HG02763 (cell line): ENCODE results near the gene CLCA2.
A peak's percentile ranks its signal among the peaks of the same experiment; 100 is the strongest.
"Not testable (repeated sequence)": the region's sequence is repeated elsewhere in the genome, so short reads cannot be mapped to it uniquely, and the experiment has no call there.

Experiments
- ATAC-seq: cut with Tn5 transposase; IDR thresholded peaks from one replicate; pipeline ENCODE4 v1.9.1; 2021; ENCODE audit warnings: mild to moderate bottlenecking, moderate library complexity; ENCODE audit not compliant: unreplicated experiment

Gene CLCA2

DNA sequence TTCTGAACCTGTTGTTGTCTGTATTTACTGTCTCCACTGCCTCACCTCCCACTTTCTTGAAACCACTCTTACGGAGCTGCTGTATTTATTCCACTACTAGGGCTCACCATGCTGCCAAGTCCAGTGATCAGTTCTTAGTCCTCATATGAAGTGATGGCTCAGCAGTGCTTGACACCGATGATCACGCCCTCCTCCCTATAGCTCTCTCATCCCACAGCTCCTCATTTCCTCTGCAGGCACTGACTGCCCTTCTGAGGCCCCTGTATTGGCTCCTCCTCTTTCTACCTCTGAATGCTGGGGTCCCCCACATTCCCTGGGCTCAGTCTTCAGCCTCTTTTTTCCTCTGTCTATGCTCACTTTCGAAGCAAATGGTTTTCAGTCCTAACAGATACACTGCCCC, 48.2 kb downstream of the CLCA2 start:
- ATAC-seq, result no peak

DNA sequence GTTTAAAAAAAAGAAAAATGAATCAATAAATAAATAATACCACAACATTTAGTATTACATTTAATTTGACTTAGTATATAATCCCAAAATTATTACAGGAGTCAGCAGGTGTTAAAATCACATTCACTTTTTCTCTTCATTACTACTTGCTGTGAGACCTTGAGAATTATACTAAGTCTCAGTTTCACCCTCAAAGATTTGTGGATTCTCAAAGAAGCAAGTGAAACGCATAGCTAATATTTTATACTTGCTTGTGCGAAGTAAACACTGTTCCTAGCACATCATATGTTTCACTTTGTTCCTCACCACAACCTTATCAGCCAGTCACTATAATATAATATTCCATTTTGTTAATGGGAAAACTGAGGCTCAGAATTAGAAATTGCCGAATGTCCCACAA, 48.8 kb downstream of the CLCA2 start:
- ATAC-seq, result no peak

DNA sequence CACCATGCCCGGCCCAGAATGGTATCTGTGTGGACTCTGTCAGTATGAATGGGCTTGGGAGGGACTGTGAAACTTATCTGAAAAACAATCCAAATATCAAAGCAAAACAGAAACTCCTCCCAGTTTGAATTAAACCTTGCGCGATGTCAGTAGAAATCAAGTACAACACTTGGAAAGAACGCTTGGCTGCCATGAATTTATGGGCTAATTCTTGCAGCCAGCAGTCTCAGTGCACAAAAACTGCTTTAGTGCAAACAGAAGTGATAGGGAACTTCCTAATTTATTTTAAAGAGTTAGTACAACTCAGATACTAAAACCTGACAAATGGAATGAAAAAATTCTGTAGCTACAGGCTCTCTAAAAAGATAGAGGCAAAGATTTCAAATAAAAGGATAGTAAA, 53.3 kb downstream of the CLCA2 start:
- no peak for ATAC-seq

DNA sequence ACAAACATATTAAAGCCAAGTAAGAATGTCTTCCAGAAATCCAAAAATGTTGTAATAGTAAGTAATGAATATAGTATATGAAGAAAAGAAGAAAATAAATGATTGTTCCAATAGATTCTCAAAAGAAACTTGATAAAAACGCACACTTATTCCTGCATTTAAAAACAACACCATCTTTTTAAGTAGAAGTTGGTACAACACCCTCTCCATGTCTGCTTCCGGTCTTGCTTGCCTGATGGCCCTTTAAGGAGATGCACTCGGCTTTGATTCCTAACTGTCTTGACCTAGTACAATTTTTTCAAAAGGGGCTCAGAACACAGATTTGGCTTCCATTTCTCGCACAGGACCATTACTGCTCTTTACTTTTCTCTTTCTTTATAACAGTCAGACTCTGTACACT, 53.7 kb downstream of the CLCA2 start:
- no peak for ATAC-seq

DNA sequence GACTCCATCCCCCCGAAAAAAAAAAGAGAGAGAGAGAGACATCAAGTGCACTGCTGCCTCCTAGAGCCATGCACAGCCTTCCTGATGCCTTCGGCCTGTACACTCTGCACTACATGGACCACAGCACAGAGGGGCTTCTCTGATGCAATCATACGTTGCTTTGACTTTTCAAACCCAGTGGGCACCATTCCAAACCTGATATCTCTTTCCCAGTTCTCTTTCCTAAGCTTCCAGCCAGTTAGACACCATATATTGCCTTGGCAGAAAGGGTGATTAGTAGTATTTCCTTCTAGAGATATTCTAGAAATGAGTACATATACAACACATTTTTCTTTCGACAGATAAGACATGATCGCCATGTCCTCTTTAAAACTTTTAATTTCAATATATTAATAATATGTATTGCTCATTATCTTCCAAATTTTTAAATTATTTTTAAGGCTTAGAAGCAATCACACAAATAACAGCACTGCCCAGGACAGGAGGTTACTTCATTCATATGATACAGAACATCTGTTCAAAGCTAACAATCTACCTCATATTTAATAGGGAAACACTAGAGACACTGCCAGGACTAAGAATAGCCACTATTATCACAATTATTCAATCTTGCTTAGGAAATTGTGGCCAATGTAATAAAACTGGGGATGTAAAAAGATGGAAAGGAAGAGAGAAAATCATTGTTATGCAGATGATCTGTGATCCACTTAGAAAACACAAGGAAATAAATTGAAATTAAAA, 54.6 kb downstream of the CLCA2 start:
- ATAC-seq, result no peak

DNA sequence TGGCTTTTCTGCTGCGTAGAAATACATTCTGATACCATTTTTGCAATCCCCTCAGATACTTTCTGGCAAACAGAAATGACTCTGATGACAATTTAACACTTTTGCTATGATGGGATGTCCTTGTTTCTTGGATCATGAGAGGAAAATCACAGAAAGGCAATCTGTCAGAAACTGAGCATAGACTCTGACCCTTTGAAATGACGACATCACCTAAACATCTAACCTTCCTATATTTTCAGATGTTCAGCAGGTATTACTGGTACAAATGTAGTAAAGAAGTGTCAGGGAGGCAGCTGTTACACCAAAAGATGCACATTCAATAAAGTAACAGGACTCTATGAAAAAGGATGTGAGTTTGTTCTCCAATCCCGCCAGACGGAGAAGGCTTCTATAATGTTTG, 58.0 kb downstream of the CLCA2 start:
- ATAC-seq, result no peak

DNA sequence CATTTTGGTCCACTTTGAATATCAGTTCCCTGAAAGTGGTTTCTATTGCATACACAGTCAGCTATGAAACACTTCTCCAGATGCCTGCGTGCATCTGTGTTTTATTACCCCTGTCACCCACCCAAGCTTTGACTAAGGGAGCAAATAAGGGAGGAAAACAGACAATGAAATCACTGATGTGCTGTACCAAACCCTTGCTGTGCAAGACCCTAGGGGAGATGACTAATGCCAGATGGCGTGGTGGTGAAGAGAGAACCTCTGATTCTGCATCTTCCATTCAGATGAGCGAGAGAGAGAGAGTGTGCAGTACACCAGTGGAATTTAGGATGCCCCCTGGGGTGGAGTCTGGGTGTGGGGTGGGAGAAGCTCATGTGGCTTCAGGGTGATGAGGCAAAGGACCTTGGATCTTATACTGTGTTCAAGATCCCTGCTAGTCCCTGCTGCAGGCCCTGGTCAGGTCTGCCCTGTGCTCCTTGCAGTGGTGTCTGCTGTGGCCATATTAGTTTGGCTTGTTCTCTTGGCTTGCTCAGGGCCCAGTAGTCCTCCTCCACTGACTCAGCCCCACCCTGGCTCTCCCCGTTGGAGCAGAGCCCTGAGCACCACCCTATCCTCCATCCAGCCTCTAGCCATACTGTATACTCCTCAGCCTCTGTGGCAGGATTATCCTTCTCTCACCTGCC, 63.3 kb downstream of the CLCA2 start:
- no peak for ATAC-seq

DNA sequence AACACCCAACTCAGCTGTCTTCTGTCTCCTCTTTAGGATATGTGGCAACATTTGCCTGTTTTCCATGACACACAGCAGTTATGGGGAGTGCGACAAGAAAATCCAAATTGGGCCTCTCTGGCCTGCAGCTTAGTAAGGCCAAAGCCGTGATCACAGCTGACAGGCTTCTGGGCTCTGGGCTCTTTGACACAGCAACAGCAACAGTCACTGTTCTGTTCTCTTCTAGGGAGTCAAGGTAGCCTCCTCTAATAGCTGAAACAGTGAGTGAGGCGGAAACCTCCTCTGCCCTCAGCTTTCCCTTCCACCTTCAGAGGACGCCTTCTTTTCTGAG, 63.8 kb downstream of the CLCA2 start:
- ATAC-seq, result no peak

DNA sequence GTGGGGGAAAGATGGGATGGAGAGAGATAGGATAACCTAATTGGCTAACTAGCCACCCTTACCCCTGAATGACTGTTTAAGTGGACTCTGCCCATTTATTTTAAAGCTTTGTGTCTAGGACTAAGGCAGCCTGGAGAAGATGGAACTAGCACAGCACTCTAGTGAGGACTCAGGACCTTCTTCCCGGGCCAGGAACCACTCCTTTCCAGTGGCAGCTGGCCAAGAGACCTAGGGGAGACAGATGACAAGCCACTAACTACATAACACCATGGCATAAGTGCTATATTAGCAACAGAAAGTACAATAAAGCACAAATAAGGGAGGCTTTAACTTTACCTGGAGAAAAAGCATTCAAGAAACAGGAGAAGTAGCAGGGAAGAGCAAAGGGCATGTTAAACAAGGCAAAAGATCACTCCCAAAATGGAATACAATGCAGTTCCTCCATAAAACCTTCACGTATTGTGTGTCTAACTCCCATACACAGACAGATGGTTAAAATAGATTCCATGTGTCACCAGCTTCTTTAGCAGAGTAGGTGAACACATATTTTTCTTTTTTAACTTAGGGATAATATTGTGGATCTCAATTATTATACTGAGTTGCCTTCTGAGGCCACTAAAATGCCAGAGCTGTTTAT, 65.4 kb downstream of the CLCA2 start:
- no peak for ATAC-seq

DNA sequence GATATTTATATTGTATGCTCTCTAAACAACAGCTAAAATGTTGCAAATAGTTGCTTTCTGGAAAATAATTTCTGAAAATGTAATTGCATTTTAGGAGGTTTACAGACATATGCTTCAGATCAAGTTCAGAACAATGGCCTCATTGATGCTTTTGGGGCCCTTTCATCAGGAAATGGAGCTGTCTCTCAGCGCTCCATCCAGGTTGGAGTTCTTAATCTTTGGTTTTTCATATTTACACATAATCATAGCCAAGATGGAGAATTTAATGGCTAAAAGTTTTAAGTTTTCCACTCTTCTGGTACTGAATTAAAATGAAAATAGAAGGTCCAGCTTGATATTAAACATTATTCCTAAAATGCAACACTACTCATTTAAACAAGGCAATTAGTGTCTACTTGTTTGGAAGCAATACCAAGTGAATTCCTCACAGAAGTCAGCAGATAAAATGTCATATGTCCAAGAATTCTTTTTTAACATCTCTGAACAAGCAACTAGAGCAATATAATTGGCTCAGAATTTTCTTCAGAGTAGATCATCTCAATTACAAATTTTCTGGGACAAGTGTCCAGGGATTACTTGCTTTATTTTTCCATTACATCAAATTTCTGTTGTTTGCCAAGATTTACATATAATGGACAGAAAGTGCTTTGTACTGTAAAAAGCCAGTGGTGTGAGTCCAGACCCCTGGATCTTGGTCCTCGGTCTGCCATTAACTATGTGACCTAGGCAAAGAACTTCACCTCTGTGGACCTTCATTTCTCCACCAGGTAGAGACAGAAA, 67.4 kb downstream of the CLCA2 start:
- ATAC-seq, result no peak

DNA sequence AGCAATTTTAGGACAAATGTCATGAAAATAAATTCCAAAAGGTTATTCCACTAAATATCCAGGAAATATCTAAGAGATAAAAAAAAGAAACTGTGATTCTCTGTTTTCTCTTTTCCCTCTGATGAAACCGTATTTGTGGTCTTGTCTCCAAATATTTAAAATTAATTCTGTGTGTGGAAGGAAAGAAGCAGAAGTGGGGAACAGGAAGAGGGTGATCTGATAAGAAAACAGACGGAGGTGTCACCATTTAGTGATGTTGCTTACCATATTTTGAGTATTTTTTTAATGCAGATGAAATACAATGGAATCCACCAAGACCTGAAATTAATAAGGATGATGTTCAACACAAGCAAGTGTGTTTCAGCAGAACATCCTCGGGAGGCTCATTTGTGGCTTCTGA, 74.3 kb downstream of the CLCA2 start:
- no peak for ATAC-seq

DNA sequence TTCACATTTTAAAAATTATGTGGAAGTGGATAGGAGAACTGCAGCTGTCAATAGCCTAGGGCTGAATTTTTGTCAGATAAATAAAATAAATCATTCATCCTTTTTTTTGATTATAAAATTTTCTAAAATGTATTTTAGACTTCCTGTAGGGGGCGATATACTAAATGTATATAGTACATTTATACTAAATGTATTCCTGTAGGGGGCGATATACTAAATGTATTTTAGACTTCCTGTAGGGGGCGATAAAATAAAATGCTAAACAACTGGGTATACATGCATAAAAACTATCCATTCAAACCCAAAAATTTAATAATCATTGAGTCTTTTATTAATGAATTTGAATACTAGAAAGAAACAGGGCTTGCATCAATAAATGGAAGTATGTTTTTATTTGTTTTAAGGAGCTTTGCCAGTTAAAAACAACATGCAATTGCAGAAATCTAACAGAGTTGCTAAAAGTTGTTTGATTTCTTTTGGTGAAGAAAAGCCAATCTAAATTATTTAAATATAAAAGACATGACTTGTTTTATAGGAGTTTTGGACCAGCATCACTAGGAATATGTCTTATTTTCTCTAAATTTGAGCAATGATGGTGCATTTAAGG, 76.1 kb downstream of the CLCA2 start:
- peak; percentile 51 for ATAC-seq

DNA sequence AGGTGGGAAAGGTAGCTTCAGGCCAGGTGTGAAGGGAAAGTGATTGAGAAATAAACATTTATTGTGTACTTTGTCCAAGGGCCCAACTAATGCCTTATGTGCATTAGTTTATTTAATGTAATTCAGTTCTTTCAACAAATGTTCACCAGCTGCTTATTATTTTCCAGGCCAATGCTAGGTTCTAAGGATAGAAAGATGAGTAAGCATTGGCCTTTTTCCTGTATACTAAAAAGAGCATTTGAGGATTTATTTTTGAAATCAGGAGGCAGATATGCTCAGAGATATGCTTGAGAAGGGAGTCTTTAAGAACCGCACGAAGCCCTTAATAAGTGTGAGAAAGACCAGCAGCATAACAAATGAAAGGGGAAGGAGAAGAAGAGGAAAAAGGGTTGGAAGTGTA, 76.7 kb downstream of the CLCA2 start:
- no peak for ATAC-seq

DNA sequence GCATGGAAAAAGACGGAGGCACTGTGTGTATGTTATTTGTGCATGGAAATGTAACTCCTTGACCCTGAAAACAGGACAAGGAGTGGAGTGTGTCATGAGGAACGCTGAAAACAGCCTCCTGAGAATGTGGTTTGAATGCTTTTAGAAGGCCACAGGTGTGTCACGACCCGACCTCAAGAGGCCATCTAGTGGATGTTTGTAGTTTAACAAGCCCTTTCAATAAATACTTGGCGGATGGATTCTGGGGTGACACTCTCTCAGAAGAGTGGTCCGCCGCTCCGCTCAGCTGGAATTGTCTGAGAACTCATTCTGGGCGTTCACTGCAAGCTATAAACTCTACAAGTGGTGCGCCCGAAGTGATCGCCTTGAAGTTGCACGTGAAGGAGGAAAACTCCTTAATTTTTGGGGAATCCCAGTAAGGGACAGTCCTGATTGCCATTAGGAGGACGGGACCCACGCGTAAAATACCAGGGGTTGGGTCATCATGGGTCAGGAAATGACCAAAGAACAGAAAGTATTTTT, 78.2 kb downstream of the CLCA2 start:
- ATAC-seq, result not testable (repeated sequence)

DNA sequence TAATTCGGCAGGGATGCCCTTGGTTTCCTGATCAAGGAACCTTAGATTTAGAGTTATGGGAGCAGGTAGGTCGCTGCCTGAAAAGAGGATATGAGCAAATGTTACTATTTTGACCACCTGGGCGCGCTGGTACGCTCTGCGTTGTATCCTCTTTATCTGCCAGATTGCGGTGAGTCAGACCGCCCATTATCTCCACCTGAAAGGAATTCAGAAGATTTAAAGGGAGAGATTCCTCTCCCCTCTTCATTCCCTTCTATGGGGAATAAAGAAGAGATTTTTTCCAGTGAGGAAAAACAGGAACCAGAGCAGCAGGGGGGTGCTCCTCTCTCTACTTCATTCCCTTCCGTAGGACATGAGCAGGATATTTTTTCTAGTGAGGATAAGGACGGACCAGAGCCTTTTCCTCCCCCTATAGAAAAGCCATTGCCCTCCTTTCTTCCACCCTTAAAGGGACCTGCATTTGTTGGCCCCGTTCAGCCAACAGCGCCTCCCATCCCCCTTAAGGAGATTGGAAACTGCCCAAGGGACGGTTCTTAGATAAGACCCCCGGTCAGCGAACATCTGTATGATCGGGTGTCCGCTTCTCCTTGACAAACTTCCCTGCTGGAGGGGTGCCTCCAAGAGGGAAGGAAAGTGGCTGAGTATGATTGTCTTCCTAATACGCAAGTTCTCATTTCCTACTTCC, 78.9 kb downstream of the CLCA2 start:
- ATAC-seq, result no peak

DNA sequence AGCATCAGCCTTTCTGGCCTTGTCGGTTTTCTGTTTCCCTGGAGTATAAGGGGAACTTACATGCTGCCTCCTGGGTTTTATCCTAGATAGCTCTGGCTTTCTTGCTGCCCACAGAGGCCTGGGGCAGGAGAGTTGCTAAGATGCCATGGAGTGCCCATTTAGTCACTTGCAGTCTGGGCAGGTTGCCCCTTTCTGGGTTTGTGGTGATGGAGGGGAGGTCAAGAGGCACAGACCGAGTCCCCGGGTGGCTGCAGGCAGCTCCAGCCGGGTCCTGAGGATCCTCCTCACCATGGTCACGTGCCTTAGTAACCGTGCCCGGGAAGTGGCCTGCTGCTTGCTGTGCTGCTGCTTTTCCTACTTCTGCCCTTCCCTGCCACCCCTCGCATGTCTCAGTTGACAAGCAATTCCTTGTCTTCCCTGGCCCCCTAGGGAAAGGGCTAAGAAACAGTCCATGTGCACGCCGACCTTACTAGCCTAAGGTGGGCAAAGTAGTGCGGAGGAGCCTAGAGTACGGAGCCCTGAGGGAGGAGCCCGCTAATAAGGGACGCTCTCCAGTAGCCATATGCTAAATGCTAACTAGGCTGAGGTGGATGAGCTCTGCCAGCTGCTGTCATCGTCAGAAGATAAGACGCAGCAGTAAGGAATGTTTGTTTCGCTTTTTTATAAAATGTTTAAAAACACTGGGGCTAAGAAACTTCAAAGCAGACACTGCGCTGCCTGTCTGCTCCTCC, 79.6 kb downstream of the CLCA2 start:
- no peak for ATAC-seq

DNA sequence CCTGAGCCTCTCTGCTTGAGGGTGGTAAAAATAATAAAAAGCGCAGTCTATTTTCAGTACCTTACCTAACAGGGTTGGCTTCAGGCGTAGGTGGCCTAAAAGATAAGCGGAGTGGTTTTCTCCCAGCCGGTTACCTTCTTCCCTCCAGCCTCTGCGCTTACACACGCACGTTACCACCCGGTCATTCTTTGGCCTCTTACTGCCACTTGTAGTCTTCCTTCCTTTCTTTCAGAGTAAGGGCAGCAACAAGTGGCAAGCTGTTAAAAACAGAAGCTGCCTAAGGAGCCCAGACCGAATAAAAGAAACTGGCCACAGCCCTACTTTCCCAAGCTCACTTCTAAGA, 80.1 kb downstream of the CLCA2 start:
- ATAC-seq, result no peak

DNA sequence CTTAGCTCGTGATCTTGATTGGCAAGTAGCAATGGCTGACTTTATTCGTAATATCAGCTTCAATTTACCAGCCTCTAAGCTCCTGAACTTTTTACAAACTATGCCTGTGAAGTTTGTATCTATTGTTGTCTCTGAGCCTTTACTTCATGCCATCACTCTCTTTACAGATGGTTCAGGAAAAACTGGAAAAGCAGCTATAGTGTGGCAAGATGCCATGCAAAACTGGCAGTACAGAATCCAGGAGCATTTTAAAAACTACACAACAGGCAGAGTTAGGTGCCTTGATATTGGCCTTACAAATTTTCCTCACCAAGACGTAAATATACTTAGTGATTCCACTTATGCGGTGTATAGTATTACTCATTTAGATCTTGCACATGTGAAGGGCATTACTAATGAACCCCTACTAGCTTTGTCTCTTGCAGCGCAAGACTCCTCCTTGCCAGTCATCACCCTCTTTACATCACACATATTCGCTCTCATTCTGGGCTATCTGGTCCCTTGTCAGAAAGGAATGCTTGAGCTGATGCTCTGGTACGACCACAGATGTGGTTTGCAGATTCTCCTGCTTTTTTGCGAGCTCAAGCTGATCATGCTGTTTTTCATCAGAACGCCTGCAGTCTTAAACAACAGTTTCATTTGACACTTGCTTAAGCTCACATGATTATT, 81.1 kb downstream of the CLCA2 start:
- no peak for ATAC-seq

DNA sequence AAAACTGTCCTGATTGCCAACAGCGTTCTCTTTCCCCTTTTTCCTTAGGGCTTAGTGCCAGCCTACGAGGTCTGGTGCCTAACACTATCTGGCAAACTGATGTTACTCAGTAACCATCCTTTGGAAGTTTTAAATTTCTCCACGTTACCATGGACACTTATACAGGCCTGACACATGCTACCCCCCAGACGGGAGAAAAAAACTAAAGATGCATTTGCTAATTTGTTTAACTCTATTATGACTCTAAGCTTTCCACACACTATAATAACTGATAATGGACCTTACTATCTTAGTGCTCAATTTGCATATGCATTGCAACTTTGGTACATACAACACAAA, 81.6 kb downstream of the CLCA2 start:
- ATAC-seq, result no peak
